GM18858 (cell line): ENCODE data around the gene SSTR3.
"Not testable (repeated sequence)": the region's sequence is repeated elsewhere in the genome, so short reads cannot be mapped to it uniquely, and the experiment has no call there.

Source experiments
- ATAC-seq: cut with Tn5 transposase; IDR thresholded peaks from one replicate; pipeline ENCODE4 v1.9.1; 2021; ENCODE audit not compliant: unreplicated experiment

SSTR3 gene

GRCh38 chr22:37183432-37184379 lies 28.6 kb downstream of the SSTR3 start:
- no peak for ATAC-seq

- no peak for ATAC-seq
Observed at GRCh38 chr22:37182949-37183245, 29.4 kb downstream of the SSTR3 start.

- no peak for ATAC-seq
Observed at GRCh38 chr22:37182101-37182948, 30.0 kb downstream of the SSTR3 start.

GRCh38 chr22:37181681-37182080 lies 30.6 kb downstream of the SSTR3 start:
- no peak for ATAC-seq

- ATAC-seq = no peak
Observed at GRCh38 chr22:37180531-37181231, 31.6 kb downstream of the SSTR3 start.

- no peak for ATAC-seq
Observed at GRCh38 chr22:37179622-37180420, 32.5 kb downstream of the SSTR3 start.

- no peak for ATAC-seq
Observed at GRCh38 chr22:37179126-37179470, 33.2 kb downstream of the SSTR3 start.

GRCh38 chr22:37178350-37179125 lies 33.7 kb downstream of the SSTR3 start:
- ATAC-seq = no peak

GRCh38 chr22:37177755-37178154 lies 34.5 kb downstream of the SSTR3 start:
- no peak for ATAC-seq

GRCh38 chr22:37177221-37177620 lies 35.1 kb downstream of the SSTR3 start:
- ATAC-seq = no peak

GRCh38 chr22:37176464-37177061 lies 35.7 kb downstream of the SSTR3 start:
- ATAC-seq = no peak

GRCh38 chr22:37175414-37176281 lies 36.6 kb downstream of the SSTR3 start:
- ATAC-seq = no peak

GRCh38 chr22:37174964-37175363 lies 37.3 kb downstream of the SSTR3 start:
- no peak for ATAC-seq

- ATAC-seq = no peak
Observed at GRCh38 chr22:37173709-37174108, 38.6 kb downstream of the SSTR3 start.

- ATAC-seq = no peak
Observed at GRCh38 chr22:37172266-37173245, 39.7 kb downstream of the SSTR3 start.

GRCh38 chr22:37171662-37172061 lies 40.6 kb downstream of the SSTR3 start:
- ATAC-seq = no peak

- ATAC-seq = not testable (repeated sequence)
Observed at GRCh38 chr22:37170689-37171405, 41.4 kb downstream of the SSTR3 start.
